HepG2 (cell line): ENCODE data around the gene SPC24. TPM values are rescaled to one million over a fixed set of nuclear protein-coding genes. Genes with fewer than 3 reads are reported as not detected.

ENCODE experiments used
- ATAC-seq: fragments of 200-7000 bp; cut with Tn5 transposase; 3 replicates; pipeline ENCODE4 v1.9.1; 2020; ENCODE audit warnings: mild to moderate bottlenecking, moderate library complexity
- BruUV-seq: library from RNA; stranded (reverse); fragments of 400-500 nt; replicated peaks from 2 replicates; lab custom pipeline; 2021; lab: Mats Ljungman, UMichigan
- CTCF ChIA-PET: fragments of 300-600 bp; formaldehyde crosslinking; extraction: SDS; loops from one replicate; lab custom pipeline; 2021; ENCODE audit warnings: low total read pairs, inconsistent platforms, low intra/inter-chr PET ratio; lab: Yijun Ruan, JAX
- POLR2A ChIA-PET: fragments of 350-600 bp; sonication (Branson Sonifier 250); formaldehyde crosslinking; loops from one replicate; lab custom pipeline; 2020; ENCODE audit warnings: antibody characterized with exemption, inconsistent platforms; lab: Yijun Ruan, JAX
- DNase-seq: peaks from one replicate; pipeline ENCODE4 v3.0.0-alpha.2; 2015; ENCODE audit warnings: low spot score
- FAIRE-seq: peaks from 3 replicates; lab custom pipeline; 2011; peaks lifted over from hg19 to GRCh38; lab: Jason Lieb, UNC
- H2AFZ ChIP-seq: one replicate; pipeline ENCODE4 v1.6.1; 2011; ENCODE audit warnings: low read length, inconsistent platforms
- H3K27ac ChIP-seq: fragments of 300-600 bp; 3 replicates; pipeline ENCODE4 v1.8.0; 2011; ENCODE audit warnings: mixed run types, mild to moderate bottlenecking, mixed read lengths, low read length, inconsistent platforms; ENCODE audit not compliant: insufficient read depth; ENCODE audit errors: extremely low read length
- H3K27me3 ChIP-seq, 2 experiments: fragments of 200-600 bp in 1 of 2; 2 replicates in 1 of 2; 3 replicates in 1 of 2; pipeline versions ENCODE4 v1.6.0 to v1.8.0; 2011; ENCODE audit warnings: low read length in 2 of 2, mild to moderate bottlenecking in 2 of 2, moderate library complexity in 2 of 2, inconsistent platforms in 1 of 2; ENCODE audit not compliant: insufficient read depth in 2 of 2, control insufficient read depth in 1 of 2
- H3K36me3 ChIP-seq, 2 experiments: fragments of 200-600 bp in 1 of 2; replicated peaks in 1 of 2; 2 replicates in 1 of 2; 3 replicates in 1 of 2; pipeline versions ENCODE4 v1.5.1 to v1.8.0; 2011; ENCODE audit warnings: low read length in 2 of 2, inconsistent platforms in 1 of 2; ENCODE audit not compliant: insufficient read depth in 2 of 2, control insufficient read depth in 1 of 2
- H3K4me1 ChIP-seq: 2 replicates; pipeline ENCODE4 v1.5.1; 2012; ENCODE audit warnings: low read length, inconsistent platforms; ENCODE audit not compliant: insufficient read depth
- H3K4me2 ChIP-seq: 2 replicates; pipeline ENCODE4 v1.6.0; 2011; ENCODE audit warnings: low read depth, low read length, inconsistent platforms
- H3K4me3 ChIP-seq, 3 experiments: fragments of 200-600 bp in 1 of 3; sonication (generic), shearing (Covaris generic) in 1 of 3; replicated peaks in 1 of 3; 2 replicates each; pipeline ENCODE4 v1.5.1; 2011 to 2016; ENCODE audit warnings: low read length in 3 of 3, inconsistent platforms in 2 of 3, low read depth in 2 of 3, mild to moderate bottlenecking in 2 of 3, control low read depth in 1 of 3, mixed read lengths in 1 of 3; ENCODE audit not compliant: insufficient read depth in 1 of 3
- H3K79me2 ChIP-seq: one replicate; pipeline ENCODE4 v1.6.1; 2011; ENCODE audit warnings: low read length, inconsistent platforms; ENCODE audit not compliant: insufficient read depth
- H3K9ac ChIP-seq: 2 replicates; pipeline ENCODE4 v1.6.0; 2011; ENCODE audit warnings: mild to moderate bottlenecking, low read depth, low read length, inconsistent platforms; ENCODE audit not compliant: insufficient read depth
- H3K9me3 ChIP-seq: 2 replicates; pipeline ENCODE4 v1.5.1; 2012; ENCODE audit warnings: mild to moderate bottlenecking, low read length
- H4K20me1 ChIP-seq: 2 replicates; pipeline ENCODE4 v1.6.0; 2011; ENCODE audit warnings: inconsistent platforms, mild to moderate bottlenecking, low read length, moderate library complexity; ENCODE audit not compliant: insufficient read depth
- GATA4 ChIP-seq: sonication (generic); IDR thresholded peaks from 2 replicates; pipeline ENCODE4 v1.6.1; 2016; ENCODE audit warnings: antibody characterized with exemption, low read depth, borderline replicate concordance
- GLI4 ChIP-seq: sonication (generic); formaldehyde crosslinking; IDR thresholded peaks from 2 replicates; pipeline ENCODE4 v1.5.1; 2020; ENCODE audit warnings: missing genetic modification reagents, mild to moderate bottlenecking, moderate library complexity, borderline replicate concordance
- HMGA1 ChIP-seq: sonication (generic); formaldehyde crosslinking; conservative IDR thresholded peaks from 2 replicates; pipeline ENCODE4 v1.4.0; 2020; ENCODE audit warnings: missing genetic modification reagents
- MAFF ChIP-seq: IDR thresholded peaks from 2 replicates; pipeline ENCODE4 v1.6.1; 2011; ENCODE audit warnings: low read depth, low read length, improper control_type of control experiment
- NFYC ChIP-seq: IDR thresholded peaks from 2 replicates; pipeline ENCODE4 v1.6.1; 2016; ENCODE audit warnings: missing genetic modification reagents, missing compliant biosample characterization
- NR3C1 ChIP-seq: sonication (generic); formaldehyde crosslinking; IDR thresholded peaks from 2 replicates; pipeline ENCODE4 v1.4.0; 2020; ENCODE audit warnings: missing genetic modification reagents
- SOX5 ChIP-seq: IDR thresholded peaks from 2 replicates; pipeline ENCODE4 v1.6.1; 2016; ENCODE audit warnings: borderline replicate concordance
- ZBTB25 ChIP-seq: IDR thresholded peaks from 2 replicates; pipeline ENCODE4 v1.6.1; 2018; ENCODE audit warnings: missing genetic modification reagents
- ZEB1 ChIP-seq: IDR thresholded peaks from 2 replicates; pipeline ENCODE4 v1.6.1; 2012; ENCODE audit warnings: mild to moderate bottlenecking, low read depth, inconsistent platforms; ENCODE audit not compliant: insufficient replicate concordance
- ZNF20 ChIP-seq: sonication (generic); formaldehyde crosslinking; IDR thresholded peaks from 2 replicates; pipeline ENCODE4 v1.4.0; 2020; ENCODE audit warnings: mild to moderate bottlenecking, moderate library complexity, missing genetic modification reagents
- ZNF282 ChIP-seq: fragments of 450-650 bp; IDR thresholded peaks from 2 replicates; pipeline ENCODE4 v1.6.1; 2018; ENCODE audit not compliant: partially characterized antibody
- ZNF512 ChIP-seq: sonication (generic); formaldehyde crosslinking; IDR thresholded peaks from 2 replicates; pipeline ENCODE4 v1.4.0; 2020; ENCODE audit warnings: mild to moderate bottlenecking, missing genetic modification reagents
- ZNF749 ChIP-seq: sonication (generic); formaldehyde crosslinking; IDR thresholded peaks from 2 replicates; pipeline ENCODE4 v1.8.0; 2022; ENCODE audit warnings: mild to moderate bottlenecking, missing genetic modification reagents, moderate library complexity, borderline replicate concordance
- ZNF792 ChIP-seq: IDR thresholded peaks from 2 replicates; pipeline ENCODE4 v1.6.1; 2016
- WGBS: methylation state at CpG from one replicate; pipeline ENCODE4 v1.1.6; 2017; ENCODE audit warnings: low lambda C conversion rate; 5-methylcytosine and 5-hydroxymethylcytosine counted together
- in situ Hi-C: cut with HindIII; loops from 2 replicates; pipeline ENCODE4 v1.10.0; 2017; ENCODE audit warnings: low pct_unique_long_range_greater_than_20kb; ENCODE audit not compliant: extremely low pct_ligation_motif_present
- intact Hi-C: fragments of 100-400 bp; cut with micrococcal nuclease; formaldehyde crosslinking; loops from one replicate; pipeline ENCODE4 v1.10.0; 2022; ENCODE audit not compliant: unreplicated experiment
- polyA plus RNA-seq, 8 experiments: library from polyadenylated mRNA; depleted of rRNA in 3 of 8; stranded (reverse) in 7 of 8; unstranded in 1 of 8; fragments of >200 nt; fragmentation: Illumina TruSeq in 4 of 8; extraction: Trizol in 4 of 8; gene quantifications; 2 replicates each; pipeline versions ENCODE4 v1.2.1 to v1.2.3, GENCODE V29; 2011 to 2016; ENCODE audit warnings: low read depth in 4 of 8, missing spikeins in 1 of 8, mixed read lengths in 1 of 8; ENCODE audit not compliant: insufficient read depth in 1 of 8
- total RNA-seq, 5 experiments: library from RNA; depleted of rRNA; stranded (reverse); fragments of >200 nt; fragmentation: Illumina TruSeq; extraction: Trizol; gene quantifications; 2 replicates each; pipeline ENCODE4 v1.2.3, GENCODE V29; 2016; ENCODE audit warnings: low read depth in 1 of 5
- TF ChIP-seq, protein P1 (sequence below): sonication (generic); formaldehyde crosslinking; IDR thresholded peaks from 2 replicates; pipeline ENCODE4 v1.5.0; 2020; ENCODE audit warnings: mild to moderate bottlenecking, missing genetic modification reagents

The SPC24 gene
- total and polyA plus RNA-seq, 2 of the 13 experiments (the other 11 are each of a cell fraction or from before 2014, with no cell fraction given), result 10.0 to 46.2 TPM

DNA sequence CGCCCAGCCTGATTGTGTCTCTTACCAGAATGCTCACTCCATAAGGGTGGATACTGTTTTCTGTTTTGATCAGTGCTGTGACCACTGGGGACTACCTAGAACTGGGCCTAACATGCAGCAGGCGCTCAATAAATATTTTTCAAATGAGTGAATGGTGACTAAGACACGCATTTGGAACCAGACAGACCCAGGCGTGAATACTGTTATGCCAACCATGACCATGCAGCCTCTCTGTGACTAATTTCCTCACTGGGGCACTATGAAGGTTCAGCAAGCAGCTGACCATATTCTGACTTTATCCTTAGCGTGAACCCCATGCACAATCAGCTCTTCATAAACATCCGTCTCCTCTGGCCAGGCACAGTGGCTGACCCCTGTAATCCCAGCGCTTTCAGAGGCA, 13.0 kb upstream of the SPC24 start (continued):
- TF ChIP-seq ZNF512 (CRISPR knock-in tag), result no peak
- TF ChIP-seq NFYC, result no peak
- TF ChIP-seq ZNF792, result no peak

DNA sequence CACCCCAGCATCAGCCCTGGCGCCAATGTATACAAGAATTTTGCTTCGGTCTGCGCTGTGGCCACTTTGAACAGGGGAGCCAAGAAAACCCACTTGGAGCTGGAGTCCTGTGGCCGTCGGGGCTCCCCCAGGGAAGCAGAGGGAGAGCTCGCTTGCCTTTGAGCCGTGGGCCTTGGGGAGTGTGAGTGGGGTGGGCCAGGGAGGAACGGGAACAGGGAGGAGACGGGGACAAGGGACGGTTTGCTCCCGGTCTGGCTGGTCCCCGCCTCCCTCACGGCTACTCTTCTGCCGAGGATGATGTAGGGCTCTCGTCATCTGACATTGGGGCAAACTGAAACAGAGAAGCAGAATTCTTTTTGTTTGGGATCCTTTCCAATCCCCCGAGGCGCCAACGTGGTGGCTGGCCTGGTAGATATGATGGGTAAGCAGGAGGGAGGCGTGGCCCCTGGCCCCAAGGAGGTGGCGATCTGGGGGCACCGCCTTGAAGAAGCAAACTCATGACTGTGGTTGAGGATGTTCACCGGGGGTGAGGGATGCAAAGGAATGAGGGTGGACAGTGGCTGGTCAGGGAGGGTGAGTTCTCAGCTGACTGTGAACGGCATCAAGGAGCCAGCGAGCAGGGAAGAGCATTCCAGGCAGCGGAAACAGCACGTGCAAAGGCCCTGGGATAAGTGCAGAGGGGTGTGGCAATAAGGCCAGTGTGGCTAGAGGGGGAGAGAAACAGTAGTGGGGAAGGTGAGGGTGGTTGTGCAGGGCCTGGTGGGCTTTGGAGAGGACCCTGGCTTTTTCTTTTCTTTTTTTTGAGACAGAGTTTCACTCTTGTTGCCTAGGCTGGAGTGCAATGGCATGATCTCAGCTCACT, 10.9 kb upstream of the SPC24 start:
- Histone ChIP-seq H3K79me2 (no peaks in the 10 kb centered on the region), H2AFZ (no peak overlapping the region), H3K36me3 (peaks cover 4 to 7% of the 10 kb centered on the region in 2 experiments; a peak in 1 of 5 replicates), H3K9me3 (no peaks in the 10 kb centered on the region), H3K4me3 (no peak overlapping the region), H3K9ac (no peak overlapping the region), H3K27ac (no peak overlapping the region), H3K27me3 (no peaks in the 10 kb centered on the region), H3K4me1 (no peaks in the 10 kb centered on the region), H3K4me2 (no peak overlapping the region), H4K20me1 (no peaks in the 10 kb centered on the region)
- BruUV-seq, result no TSS peak
- WGBS, result 95% methylated on average over 26 of the region's 26 CpGs
- POLR2A ChIA-PET, result interaction anchor here (1.6 kb wide), 1 partner anchor 23 kb away, joined by 4 read pairs; no protein-coding TSS in a partner anchor
- DNase-seq (no peak), FAIRE-seq (no peak), ATAC-seq (no peak)
- in situ Hi-C loops (no loop called here), intact Hi-C loops (no loop called here)
- CTCF ChIA-PET, result no interaction called here
- TF ChIP-seq HMGA1 (CRISPR knock-in tag) (no peak), NR3C1 (CRISPR knock-in tag) (no peak), ZBTB25 (CRISPR knock-in tag) (no peak), SOX5 (CRISPR knock-in tag) (no peak), ZNF282 (no peak), MAFF (no peak), GLI4 (CRISPR knock-in tag) (no peak), ZNF749 (CRISPR knock-in tag) (no peak), ZNF20 (CRISPR knock-in tag) (no peak), ZEB1 (no peak), GATA4 (no peak)
- TF ChIP-seq, protein P1, sequence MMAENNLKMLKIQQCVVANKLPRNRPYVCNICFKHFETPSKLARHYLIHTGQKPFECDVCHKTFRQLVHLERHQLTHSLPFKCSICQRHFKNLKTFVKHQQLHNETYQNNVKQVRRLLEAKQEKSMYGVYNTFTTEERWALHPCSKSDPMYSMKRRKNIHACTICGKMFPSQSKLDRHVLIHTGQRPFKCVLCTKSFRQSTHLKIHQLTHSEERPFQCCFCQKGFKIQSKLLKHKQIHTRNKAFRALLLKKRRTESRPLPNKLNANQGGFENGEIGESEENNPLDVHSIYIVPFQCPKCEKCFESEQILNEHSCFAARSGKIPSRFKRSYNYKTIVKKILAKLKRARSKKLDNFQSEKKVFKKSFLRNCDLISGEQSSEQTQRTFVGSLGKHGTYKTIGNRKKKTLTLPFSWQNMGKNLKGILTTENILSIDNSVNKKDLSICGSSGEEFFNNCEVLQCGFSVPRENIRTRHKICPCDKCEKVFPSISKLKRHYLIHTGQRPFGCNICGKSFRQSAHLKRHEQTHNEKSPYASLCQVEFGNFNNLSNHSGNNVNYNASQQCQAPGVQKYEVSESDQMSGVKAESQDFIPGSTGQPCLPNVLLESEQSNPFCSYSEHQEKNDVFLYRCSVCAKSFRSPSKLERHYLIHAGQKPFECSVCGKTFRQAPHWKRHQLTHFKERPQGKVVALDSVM, result no peak
